ENCODE measurements around the gene MELK. TPM values are rescaled to one million over a fixed set of nuclear protein-coding genes. Genes with fewer than 3 reads are reported as not detected.

The MELK gene
- total and polyA plus RNA-seq, 2 donors from 2014 or later, result 1.1 TPM; not detected in 1

GRCh38 chr9:36690412-36691168 lies 117.9 kb downstream of the MELK start:
- Histone ChIP-seq H3K4me3 (ENCODE audit: low read length in 3 of 3) (no peak overlapping the region), H3K4me1 (ENCODE audit: control insufficient read depth in 2 of 3, insufficient read depth in 2 of 3, low read depth in 1 of 3, low read length in 3 of 3) (no peaks in the 10 kb centered on the region), H3K27ac (ENCODE audit: low read depth in 2 of 2, low read length in 2 of 2) (no peak overlapping the region), H3K27me3 (ENCODE audit: control insufficient read depth, insufficient read depth, low read length) (no peaks in the 10 kb centered on the region), H3K9me3 (ENCODE audit: control insufficient read depth in 2 of 3, insufficient read depth in 1 of 3, low read length in 3 of 3) (no peaks in the 10 kb centered on the region), H3K36me3 (ENCODE audit: control insufficient read depth in 2 of 3, insufficient read depth in 3 of 3, low read length in 3 of 3) (no peaks in the 10 kb centered on the region), H3K9ac (ENCODE audit: low read length in 3 of 3) (no peak overlapping the region)
- intact Hi-C loops (cut with DNase I), result no loop called here
- FAIRE-seq, result peak; percentile 68
- TF ChIP-seq, protein P1, sequence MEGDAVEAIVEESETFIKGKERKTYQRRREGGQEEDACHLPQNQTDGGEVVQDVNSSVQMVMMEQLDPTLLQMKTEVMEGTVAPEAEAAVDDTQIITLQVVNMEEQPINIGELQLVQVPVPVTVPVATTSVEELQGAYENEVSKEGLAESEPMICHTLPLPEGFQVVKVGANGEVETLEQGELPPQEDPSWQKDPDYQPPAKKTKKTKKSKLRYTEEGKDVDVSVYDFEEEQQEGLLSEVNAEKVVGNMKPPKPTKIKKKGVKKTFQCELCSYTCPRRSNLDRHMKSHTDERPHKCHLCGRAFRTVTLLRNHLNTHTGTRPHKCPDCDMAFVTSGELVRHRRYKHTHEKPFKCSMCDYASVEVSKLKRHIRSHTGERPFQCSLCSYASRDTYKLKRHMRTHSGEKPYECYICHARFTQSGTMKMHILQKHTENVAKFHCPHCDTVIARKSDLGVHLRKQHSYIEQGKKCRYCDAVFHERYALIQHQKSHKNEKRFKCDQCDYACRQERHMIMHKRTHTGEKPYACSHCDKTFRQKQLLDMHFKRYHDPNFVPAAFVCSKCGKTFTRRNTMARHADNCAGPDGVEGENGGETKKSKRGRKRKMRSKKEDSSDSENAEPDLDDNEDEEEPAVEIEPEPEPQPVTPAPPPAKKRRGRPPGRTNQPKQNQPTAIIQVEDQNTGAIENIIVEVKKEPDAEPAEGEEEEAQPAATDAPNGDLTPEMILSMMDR (IDR thresholded peaks at IDR 0.05; ENCODE audit: borderline replicate concordance, extremely low read depth, insufficient read depth), result no peak
- DNase-seq, result no peak

DNA sequence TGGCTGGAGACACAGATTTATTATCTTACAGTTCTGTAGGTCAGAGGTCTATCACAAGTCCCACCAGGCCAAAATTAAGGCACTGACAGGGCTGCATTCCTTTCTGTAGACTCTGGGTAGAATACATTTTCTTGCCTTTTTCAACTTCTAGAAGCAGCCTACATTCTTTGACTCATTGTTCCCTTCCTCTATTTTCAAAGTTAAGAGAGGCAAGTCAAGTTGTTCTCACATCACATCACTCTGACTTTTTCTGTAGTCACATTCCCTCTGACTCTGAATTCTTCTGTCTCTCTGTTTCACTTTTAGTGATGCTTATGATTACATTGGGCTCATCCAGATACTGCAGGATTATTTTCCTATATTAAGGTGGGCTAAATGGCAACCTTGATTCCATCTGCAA lies 119.0 kb downstream of the MELK start:
- H3K4me1 ChIP-seq (ENCODE audit: control insufficient read depth in 2 of 3, insufficient read depth in 2 of 3, low read depth in 1 of 3, low read length in 3 of 3), result no peaks in the 10 kb centered on the region
- H3K36me3 ChIP-seq (ENCODE audit: control insufficient read depth in 2 of 3, insufficient read depth in 3 of 3, low read length in 3 of 3), result no peaks in the 10 kb centered on the region
- no peaks in the 10 kb centered on the region for H3K27me3 ChIP-seq (ENCODE audit: control insufficient read depth, insufficient read depth, low read length)
- DNase-seq (no peak), FAIRE-seq (no peak)
- no peak overlapping the region for H3K9ac ChIP-seq (ENCODE audit: low read length in 3 of 3)
- H3K27ac ChIP-seq (ENCODE audit: low read depth in 2 of 2, low read length in 2 of 2), result no peak overlapping the region
- H3K4me3 ChIP-seq (ENCODE audit: low read length in 3 of 3), result no peak overlapping the region
- intact Hi-C loops (cut with DNase I), result no loop called here
- TF ChIP-seq, protein P1 (IDR thresholded peaks at IDR 0.05; ENCODE audit: borderline replicate concordance, extremely low read depth, insufficient read depth), result no peak
- no peaks in the 10 kb centered on the region for H3K9me3 ChIP-seq (ENCODE audit: control insufficient read depth in 2 of 3, insufficient read depth in 1 of 3, low read length in 3 of 3)

- no peak for FAIRE-seq
- H3K27me3 ChIP-seq (ENCODE audit: control insufficient read depth, insufficient read depth, low read length), result no peaks in the 10 kb centered on the region
Measured at GRCh38 chr9:36698984-36699383, 126.3 kb downstream of the MELK start.

More at GRCh38 chr9:36698984-36699383, 126.3 kb downstream of the MELK start:
- no peak overlapping the region for H3K27ac ChIP-seq (ENCODE audit: low read depth in 2 of 2, low read length in 2 of 2)
- no peak for DNase-seq
- H3K4me3 ChIP-seq (ENCODE audit: low read length in 3 of 3), result no peak overlapping the region
- no peak overlapping the region for H3K9ac ChIP-seq (ENCODE audit: low read length in 3 of 3)
- peaks cover 0 to 4% (median 0%) of the 10 kb centered on the region in 3 donors for H3K9me3 ChIP-seq (ENCODE audit: control insufficient read depth in 2 of 3, insufficient read depth in 1 of 3, low read length in 3 of 3)
- no peaks in the 10 kb centered on the region for H3K36me3 ChIP-seq (ENCODE audit: control insufficient read depth in 2 of 3, insufficient read depth in 3 of 3, low read length in 3 of 3)
- intact Hi-C loops (cut with DNase I), result no loop called here
- no peaks in the 10 kb centered on the region for H3K4me1 ChIP-seq (ENCODE audit: control insufficient read depth in 2 of 3, insufficient read depth in 2 of 3, low read depth in 1 of 3, low read length in 3 of 3)
- TF ChIP-seq, protein P1 (IDR thresholded peaks at IDR 0.05; ENCODE audit: borderline replicate concordance, extremely low read depth, insufficient read depth), result no peak

All from kidney (tissue), 14 donors.